Measurements from ENCODE around the gene FCHSD1. TPM values are rescaled to one million over a fixed set of nuclear protein-coding genes. Genes with fewer than 3 reads are reported as not detected.

The FCHSD1 gene
- total RNA-seq = 10 to 100 TPM; 69.8 to 71.8 TPM

DNA sequence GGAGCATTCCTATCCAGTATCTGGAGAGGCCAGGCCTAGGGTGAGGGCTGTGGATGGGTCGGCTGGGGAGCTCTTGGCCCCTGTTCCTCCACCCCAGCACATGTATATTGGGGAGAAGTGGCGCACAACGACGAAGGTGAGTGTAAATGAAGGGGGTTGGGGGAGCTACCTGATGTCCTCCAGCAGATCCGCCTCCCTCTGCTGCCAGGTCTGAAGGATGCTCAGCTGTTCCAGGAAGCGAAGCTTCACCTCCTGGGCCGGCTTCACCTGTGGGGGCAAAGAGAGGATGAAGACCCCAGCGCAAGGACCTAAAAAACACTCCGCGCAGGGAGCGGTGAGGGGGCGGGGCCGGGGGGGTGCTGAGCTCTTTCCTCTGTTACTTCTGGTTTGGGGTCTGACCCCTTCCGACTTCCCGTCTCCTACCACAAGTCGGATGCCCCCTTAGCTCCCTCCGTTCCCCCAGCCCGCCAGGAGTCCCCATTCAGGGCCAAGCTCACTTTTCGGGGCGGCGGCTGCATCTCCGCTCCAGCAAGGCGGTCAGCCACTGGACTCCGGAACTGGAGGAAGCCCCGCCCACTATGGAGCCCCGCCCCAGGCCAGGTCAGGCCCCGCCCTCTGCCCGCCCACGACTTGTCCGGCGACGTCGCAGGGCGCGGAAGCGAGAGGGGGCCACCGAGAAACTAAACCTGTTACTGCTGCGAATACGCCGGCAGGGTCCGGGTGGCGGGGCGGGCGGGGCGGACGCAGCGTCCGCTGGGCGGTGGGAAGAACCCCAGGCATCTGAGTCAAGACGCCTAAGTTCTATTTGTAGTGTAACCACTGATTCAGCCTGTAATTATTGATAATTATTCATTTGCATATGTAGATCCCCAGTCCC lies at the start of gene FCHSD1:
Gene FCHSD1, minus strand, starts transcription at position 568 of the 877 bp plus-strand sequence. Its CDS starts 50 bp downstream, at position 518.
- H3K9me3 Mint-ChIP-seq = no peaks in the 10 kb centered on the region
- H3K27ac Mint-ChIP-seq = peak within 1 kb of the TSS; percentile 89
- ChIA-PET CTCF (interaction anchor here (0.8 to 2.4 kb wide), 14 partner anchors 9 to 483 kb away, joined by 3 to 21 read pairs (median 6); partner anchors contain the start of genes DIAPH1, HDAC3, RELL2 and RNF14), POLR2A (interaction anchor here (0.7 to 6.8 kb wide), 15 partner anchors 9 to 318 kb away, joined by 3 to 98 read pairs (median 5); partner anchors contain the start of genes DELE1, DIAPH1, HDAC3 and RELL2)
- H3K4me3 Mint-ChIP-seq = peak within 1 kb of the TSS; percentile 98
- DNase-seq = peak; percentile 89
- H3K36me3 Mint-ChIP-seq (ENCODE audit: low read depth) = peaks cover 25% of the 10 kb centered on the region
- H3K4me1 Mint-ChIP-seq = peaks cover 32% of the 10 kb centered on the region
- no peaks in the 10 kb centered on the region for H3K27me3 Mint-ChIP-seq

DNA sequence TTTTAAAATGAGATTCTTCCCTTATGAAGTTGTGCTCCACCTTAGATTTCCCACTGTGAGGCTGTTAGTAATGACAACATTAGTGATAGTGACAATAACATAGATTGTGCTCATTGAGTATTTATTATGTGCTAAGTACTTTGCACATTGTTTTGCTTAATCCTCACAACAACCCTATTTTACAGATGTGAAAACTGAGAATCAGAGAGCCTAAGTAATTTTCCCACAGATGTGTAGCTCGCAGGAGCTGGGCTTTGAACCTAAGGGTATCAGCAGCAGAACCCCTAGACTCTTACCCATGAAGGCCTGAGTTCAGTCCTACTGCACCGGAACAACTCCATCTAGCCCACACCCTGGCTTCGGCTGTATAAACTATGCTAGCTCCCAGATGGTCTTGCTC lies 46.4 kb upstream of the FCHSD1 start:
- POLR2A ChIA-PET = no interaction called here

DNA sequence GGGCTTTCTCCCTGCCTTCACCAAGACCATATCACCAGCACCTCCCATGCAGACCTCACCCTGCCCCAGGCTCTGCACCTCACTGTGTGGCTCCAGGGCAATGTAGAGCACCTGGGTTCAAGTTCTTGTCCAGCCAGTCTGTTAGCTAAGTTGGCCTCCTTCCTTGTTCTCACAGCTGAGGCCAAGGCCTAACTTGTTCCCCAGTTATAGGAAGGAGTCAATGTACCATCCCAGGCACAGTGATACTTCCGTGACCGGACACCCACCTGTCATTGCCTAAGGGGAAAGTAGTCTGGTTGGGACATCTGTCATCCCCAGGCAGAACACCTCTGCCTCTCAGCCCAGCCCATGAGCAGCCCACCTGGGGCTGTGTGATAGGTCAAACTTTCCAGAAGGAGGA lies 45.2 kb upstream of the FCHSD1 start:
- Mint-ChIP-seq H3K4me1 (peaks cover 32% of the 10 kb centered on the region), H3K4me3 (no peak overlapping the region), H3K9me3 (no peaks in the 10 kb centered on the region), H3K27me3 (peaks cover 34% of the 10 kb centered on the region), H3K36me3 (ENCODE audit: low read depth) (no peaks in the 10 kb centered on the region), H3K27ac (no peak overlapping the region)
- ChIA-PET POLR2A (interaction anchor here (0.6 kb wide), 1 partner anchor 264 kb away, joined by 3 read pairs; no protein-coding TSS in a partner anchor), CTCF (interaction anchor here (0.9 to 7.1 kb wide), 4 partner anchors 129 to 294 kb away, joined by 3 to 214 read pairs (median 80); partner anchors contain the start of genes PCDH1 and PCDH12)
- no peak for DNase-seq

More for the DNA sequence above, 46.4 kb upstream of the FCHSD1 start:
- H3K4me1 Mint-ChIP-seq = peaks cover 31% of the 10 kb centered on the region
- H3K27ac Mint-ChIP-seq = no peak overlapping the region
- no peaks in the 10 kb centered on the region for H3K36me3 Mint-ChIP-seq (ENCODE audit: low read depth)
- no peak overlapping the region for H3K4me3 Mint-ChIP-seq
- CTCF ChIA-PET = interaction anchor here (0.8 to 1.0 kb wide), 2 partner anchors 167 to 264 kb away, joined by 3 to 4 read pairs; no protein-coding TSS in a partner anchor
- H3K27me3 Mint-ChIP-seq = peaks cover 31% of the 10 kb centered on the region
- H3K9me3 Mint-ChIP-seq = no peaks in the 10 kb centered on the region
- DNase-seq = no peak

DNA sequence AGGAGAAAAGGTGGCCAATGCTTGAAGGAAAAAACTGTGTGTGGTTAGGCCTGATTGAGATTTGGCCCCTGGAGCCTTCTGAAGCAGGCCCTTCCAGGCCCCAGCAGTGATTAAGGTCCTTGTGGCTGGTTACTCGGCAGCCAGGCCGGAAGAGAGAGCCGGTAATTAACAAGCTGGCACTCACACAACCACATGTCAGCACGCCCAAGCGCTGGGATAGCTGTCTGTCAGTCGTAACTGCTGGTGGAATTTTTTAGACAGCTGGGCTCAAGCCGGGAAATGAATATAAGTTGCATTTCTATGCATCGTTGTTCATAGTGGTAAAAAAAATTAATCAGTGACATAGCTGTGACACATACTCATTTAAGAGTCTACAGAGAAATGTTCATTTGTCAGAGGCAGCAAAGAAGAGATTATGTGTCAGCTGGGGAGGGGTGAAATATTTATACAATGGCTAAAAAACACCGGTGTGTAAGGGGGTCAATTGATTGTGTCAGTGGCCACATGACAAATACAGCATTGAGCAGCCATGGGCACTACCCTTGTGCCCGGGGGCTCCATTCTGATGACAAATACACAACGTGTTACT lies 44.5 kb upstream of the FCHSD1 start:
- Mint-ChIP-seq H3K27ac (no peak overlapping the region), H3K4me3 (no peak overlapping the region), H3K4me1 (peaks cover 31% of the 10 kb centered on the region), H3K9me3 (no peaks in the 10 kb centered on the region), H3K36me3 (ENCODE audit: low read depth) (no peaks in the 10 kb centered on the region), H3K27me3 (peaks cover 34% of the 10 kb centered on the region)
- CTCF ChIA-PET = interaction anchor here (0.8 to 7.1 kb wide), 6 partner anchors 130 to 295 kb away, joined by 3 to 214 read pairs (median 4); partner anchors contain the start of genes PCDH1, PCDH12 and RNF14
- DNase-seq = no peak
- POLR2A ChIA-PET = no interaction called here

DNA sequence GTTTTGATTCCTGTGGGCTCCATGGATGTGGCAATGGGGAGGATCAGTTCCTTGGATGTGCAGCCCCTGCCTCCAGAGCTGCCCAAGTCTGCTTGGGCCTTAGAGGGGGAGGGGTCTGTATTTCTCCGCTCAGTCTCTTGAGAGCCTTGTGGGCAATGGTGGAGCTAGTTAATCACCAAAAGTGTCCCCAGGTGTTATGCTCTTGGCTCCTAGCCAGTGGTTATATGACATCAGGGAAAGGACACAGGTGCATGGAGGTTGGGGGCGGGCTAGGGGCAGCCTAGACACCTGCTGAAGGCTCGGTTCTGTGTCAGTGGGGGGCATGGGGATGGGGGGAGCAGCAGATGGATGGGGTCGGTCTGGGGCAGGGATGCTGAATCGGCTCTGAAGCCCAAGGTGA lies 43.3 kb upstream of the FCHSD1 start:
- DNase-seq = no peak
- Mint-ChIP-seq H3K4me3 (no peak overlapping the region), H3K9me3 (no peaks in the 10 kb centered on the region), H3K36me3 (ENCODE audit: low read depth) (no peaks in the 10 kb centered on the region), H3K27ac (no peak overlapping the region), H3K27me3 (peaks cover 33% of the 10 kb centered on the region), H3K4me1 (peaks cover 31% of the 10 kb centered on the region)
- POLR2A ChIA-PET = interaction anchor here (2.4 to 4.7 kb wide), 4 partner anchors 8 to 267 kb away, joined by 10 to 49 read pairs (median 26); partner anchors contain the start of genes DELE1 and PCDH1
- CTCF ChIA-PET = interaction anchor here (0.7 to 7.1 kb wide), 10 partner anchors 11 to 315 kb away, joined by 3 to 214 read pairs (median 24); partner anchors contain the start of genes DELE1, PCDH1, PCDH12 and RNF14

DNA sequence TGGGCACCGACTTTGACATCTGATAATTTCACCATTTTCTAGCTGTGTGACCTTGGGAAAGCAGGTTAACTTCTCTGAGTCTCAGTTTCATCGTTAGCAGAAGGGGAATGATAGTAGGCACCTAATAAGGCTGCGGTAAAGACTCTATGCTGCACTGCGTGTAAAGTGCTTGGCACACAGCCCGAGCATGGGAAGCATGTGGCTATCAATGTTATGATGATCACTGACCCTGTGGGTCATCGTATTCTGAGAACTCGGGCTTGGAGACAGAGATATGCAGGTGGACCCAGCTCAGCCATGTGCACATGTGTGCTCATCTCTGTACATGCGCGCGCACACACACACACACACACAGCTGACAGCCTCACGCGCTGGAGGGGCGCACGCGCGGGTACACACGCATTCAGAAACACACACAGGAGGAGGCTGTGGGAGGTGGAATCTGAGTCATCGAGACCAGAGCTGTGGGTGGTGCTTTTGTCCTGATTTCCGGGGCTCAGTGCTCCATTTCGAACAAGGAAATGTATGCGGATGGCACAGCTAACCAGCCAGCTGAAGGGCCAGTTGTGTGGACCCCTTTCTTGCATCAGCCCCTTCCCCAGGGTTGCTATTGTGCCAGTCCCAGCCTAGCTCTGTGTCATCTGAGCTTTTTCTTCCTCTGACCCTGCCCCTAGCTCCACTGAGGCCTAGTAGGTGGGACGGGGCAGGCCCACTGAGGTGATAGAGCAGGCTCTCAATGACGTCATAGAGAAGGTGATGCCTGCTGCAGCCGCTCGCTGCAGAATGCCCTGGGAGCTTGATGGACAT lies 41.9 kb upstream of the FCHSD1 start:
- H3K4me1 Mint-ChIP-seq = peaks cover 34% of the 10 kb centered on the region
- peak; percentile 86 for DNase-seq
- ChIA-PET POLR2A (interaction anchor here (0.8 to 4.7 kb wide), 19 partner anchors 9 to 373 kb away, joined by 3 to 49 read pairs (median 4); partner anchors contain the start of genes ARAP3, DELE1, DIAPH1 and HDAC3), CTCF (interaction anchor here (0.9 to 7.1 kb wide), 47 partner anchors 9 to 452 kb away, joined by 3 to 214 read pairs (median 5); partner anchors contain the start of genes ARAP3, DELE1, GNPDA1 and HDAC3)
- peak overlapping the region; percentile 85 for H3K27ac Mint-ChIP-seq
- no peaks in the 10 kb centered on the region for H3K9me3 Mint-ChIP-seq
- no peaks in the 10 kb centered on the region for H3K36me3 Mint-ChIP-seq (ENCODE audit: low read depth)
- peak overlapping the region; percentile 60 for H3K4me3 Mint-ChIP-seq
- peaks cover 30% of the 10 kb centered on the region for H3K27me3 Mint-ChIP-seq

DNA sequence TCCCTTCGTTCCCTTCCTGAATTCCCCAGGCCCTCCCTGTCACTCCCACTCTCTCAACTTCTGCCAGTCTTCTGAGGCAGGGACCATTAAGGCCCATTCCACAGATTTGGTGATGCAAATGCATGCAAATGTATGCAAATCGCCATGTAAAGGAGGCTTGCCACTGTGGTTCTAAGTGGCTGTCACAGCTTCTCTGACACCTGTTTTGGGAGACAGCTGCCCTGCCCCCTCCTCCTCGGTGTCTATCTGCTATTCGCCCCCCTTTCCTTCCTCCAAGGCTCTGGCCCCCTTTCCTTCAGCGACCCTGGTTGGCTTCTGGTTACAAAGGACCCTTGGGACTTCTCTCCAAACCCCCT lies 41.3 kb upstream of the FCHSD1 start:
- Mint-ChIP-seq H3K36me3 (ENCODE audit: low read depth) (no peaks in the 10 kb centered on the region), H3K4me1 (peaks cover 34% of the 10 kb centered on the region), H3K4me3 (peak overlapping the region; percentile 60), H3K27me3 (peaks cover 32% of the 10 kb centered on the region), H3K9me3 (no peaks in the 10 kb centered on the region), H3K27ac (peak overlapping the region; percentile 85)
- ChIA-PET POLR2A (interaction anchor here (0.6 to 4.7 kb wide), 19 partner anchors 10 to 417 kb away, joined by 3 to 49 read pairs (median 4); partner anchors contain the start of genes ARAP3, DELE1, DIAPH1 and FCHSD1), CTCF (interaction anchor here (0.7 to 7.1 kb wide), 62 partner anchors 10 to 1717 kb away, joined by 3 to 214 read pairs (median 5); partner anchors contain the start of genes ARAP3, DELE1, FCHSD1 and GNPDA1)
- peak; percentile 26 for DNase-seq

DNA sequence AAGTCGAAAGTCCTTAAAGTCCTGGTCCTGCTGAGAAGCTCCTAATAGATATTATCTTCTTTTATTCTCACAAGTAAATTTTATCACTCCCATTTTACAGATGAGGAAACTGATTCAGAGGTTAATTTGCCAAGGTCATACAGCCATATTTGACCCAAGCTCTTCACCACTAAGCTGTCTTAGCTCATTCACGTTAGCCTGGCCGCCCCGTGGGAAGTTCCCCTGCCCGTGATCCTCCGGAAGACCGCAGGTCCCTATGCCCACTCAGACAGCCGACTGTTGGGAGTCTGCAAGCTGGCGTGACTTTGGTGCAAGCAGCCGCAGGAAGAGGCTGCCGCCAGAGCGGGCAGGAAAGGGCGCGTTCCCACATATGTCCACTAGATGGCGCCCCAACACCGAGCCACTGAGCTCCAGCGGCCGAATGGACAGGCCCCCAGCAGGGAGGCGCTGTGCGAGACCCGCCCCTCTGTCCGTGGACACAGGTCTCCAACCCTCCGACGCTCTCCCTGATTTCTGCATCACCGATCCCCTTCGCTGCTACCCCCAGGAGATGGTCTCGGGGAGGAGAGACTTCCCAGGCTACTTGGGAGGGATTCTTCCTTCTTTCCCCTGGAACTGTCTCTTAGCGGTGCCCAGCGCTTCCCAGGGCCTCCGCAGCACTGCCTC lies 40.8 kb upstream of the FCHSD1 start:
- peak overlapping the region; percentile 85 for H3K27ac Mint-ChIP-seq
- peaks cover 31% of the 10 kb centered on the region for H3K27me3 Mint-ChIP-seq
- CTCF ChIA-PET = interaction anchor here (0.6 to 7.1 kb wide), 65 partner anchors 9 to 1718 kb away, joined by 3 to 214 read pairs (median 5); partner anchors contain the start of genes ARAP3, DELE1, FCHSD1 and GNPDA1
- DNase-seq = peak; percentile 91
- H3K4me3 Mint-ChIP-seq = peak overlapping the region; percentile 60
- POLR2A ChIA-PET = interaction anchor here (0.6 to 4.7 kb wide), 18 partner anchors 10 to 438 kb away, joined by 3 to 49 read pairs (median 4); partner anchors contain the start of genes ARAP3, DELE1, FCHSD1 and HDAC3
- H3K4me1 Mint-ChIP-seq = peaks cover 34% of the 10 kb centered on the region
- no peaks in the 10 kb centered on the region for H3K9me3 Mint-ChIP-seq
- no peaks in the 10 kb centered on the region for H3K36me3 Mint-ChIP-seq (ENCODE audit: low read depth)

DNA sequence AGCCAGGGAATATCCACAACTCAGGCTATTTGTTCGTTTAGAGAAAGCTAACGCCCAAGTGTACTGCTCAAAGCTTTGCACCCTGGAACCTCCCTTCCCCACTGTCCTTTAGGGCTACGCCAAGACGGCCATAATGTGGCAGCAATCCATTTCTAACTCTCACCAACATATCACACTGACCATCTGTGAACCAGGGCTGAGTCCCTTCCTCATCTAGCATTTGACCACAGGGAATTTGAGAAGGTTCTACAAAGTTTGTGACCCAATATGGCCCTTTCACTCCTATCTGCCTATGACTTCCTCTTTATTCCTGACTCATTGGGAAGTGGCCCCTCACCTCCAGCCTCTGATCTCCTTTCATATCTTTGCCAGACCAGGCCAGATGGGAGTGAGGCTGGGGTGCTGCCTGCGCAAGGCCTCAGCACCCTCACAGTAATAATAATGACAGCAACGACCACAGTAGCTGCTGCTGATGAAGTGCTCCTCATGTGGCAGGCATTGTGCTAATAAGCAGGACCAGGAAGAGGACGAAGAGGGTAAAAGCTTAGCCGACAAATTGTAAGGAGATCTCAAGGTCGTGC lies 40.2 kb upstream of the FCHSD1 start:
- Mint-ChIP-seq H3K4me3 (no peak overlapping the region), H3K4me1 (peaks cover 34% of the 10 kb centered on the region), H3K27ac (no peak overlapping the region), H3K27me3 (peaks cover 31% of the 10 kb centered on the region), H3K9me3 (no peaks in the 10 kb centered on the region), H3K36me3 (ENCODE audit: low read depth) (no peaks in the 10 kb centered on the region)
- ChIA-PET CTCF (interaction anchor here (0.6 to 7.1 kb wide), 61 partner anchors 8 to 472 kb away, joined by 3 to 214 read pairs (median 5); partner anchors contain the start of genes ARAP3, DELE1, FCHSD1 and GNPDA1), POLR2A (interaction anchor here (0.6 to 4.7 kb wide), 13 partner anchors 9 to 438 kb away, joined by 3 to 49 read pairs (median 7); partner anchors contain the start of genes ARAP3, PCDH1, PCDH12 and RNF14)
- no peak for DNase-seq

DNA sequence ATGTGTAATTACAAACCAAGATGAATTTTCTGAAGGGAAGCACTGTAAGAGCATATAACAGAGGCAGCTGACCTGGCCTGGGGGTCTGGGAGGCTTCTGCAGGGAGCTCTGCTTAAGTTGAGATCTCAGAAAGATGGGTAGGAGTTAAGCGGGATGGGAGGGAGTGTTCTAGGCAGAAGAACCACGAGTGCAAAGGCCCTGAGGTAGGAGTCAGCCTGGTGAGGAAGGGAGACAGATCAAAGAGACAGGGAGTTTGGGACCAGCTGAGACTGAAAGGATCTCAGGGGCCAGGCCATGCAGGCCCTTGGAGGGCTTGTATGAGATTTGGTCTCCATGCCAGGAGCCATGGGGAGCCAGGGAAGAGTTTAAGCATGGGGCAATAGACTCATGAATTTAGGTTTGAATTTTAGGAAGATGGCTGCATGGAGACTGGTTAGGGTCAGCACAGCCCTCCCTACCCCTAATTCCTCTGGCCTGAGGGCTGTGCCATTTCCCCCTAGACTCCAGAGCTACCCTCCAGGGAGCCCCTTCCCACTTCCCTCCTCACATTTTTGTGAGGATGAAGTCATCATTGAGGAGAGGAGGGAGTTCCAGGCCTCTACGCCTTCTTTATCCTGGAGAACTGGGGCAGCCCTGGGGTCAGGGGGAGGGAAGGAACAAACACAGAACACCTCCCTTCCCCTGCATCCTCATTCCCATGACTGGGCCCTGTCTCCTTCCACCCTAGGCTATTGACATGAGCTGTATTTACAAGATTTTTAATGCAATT lies 35.6 kb upstream of the FCHSD1 start:
- Mint-ChIP-seq H3K27ac (no peak overlapping the region), H3K4me3 (no peak overlapping the region), H3K27me3 (peaks cover 29% of the 10 kb centered on the region), H3K36me3 (ENCODE audit: low read depth) (no peaks in the 10 kb centered on the region), H3K4me1 (peaks cover 34% of the 10 kb centered on the region), H3K9me3 (no peaks in the 10 kb centered on the region)
- CTCF ChIA-PET = interaction anchor here (0.7 to 1.7 kb wide), 6 partner anchors 10 to 305 kb away, joined by 3 to 5 read pairs (median 4); partner anchors contain the start of gene RNF14
- POLR2A ChIA-PET = no interaction called here
- no peak for DNase-seq

All from activated CD4-positive, alpha-beta memory T cell treated with anti-CD3 and anti-CD28 coated beads, Interleukin-2, amount 10 ng/mL, durations not matched to agents 7 days and 5 days (primary cell).